ENCODE data around the gene ARCN1. TPM values are rescaled to one million over a fixed set of nuclear protein-coding genes. Genes with fewer than 3 reads are reported as not detected.
"Not testable (repeated sequence)": the region's sequence is repeated elsewhere in the genome, so short reads cannot be mapped to it uniquely, and the experiment has no call there.

Gene ARCN1
- total RNA-seq, 1 donor: 172 TPM

DNA sequence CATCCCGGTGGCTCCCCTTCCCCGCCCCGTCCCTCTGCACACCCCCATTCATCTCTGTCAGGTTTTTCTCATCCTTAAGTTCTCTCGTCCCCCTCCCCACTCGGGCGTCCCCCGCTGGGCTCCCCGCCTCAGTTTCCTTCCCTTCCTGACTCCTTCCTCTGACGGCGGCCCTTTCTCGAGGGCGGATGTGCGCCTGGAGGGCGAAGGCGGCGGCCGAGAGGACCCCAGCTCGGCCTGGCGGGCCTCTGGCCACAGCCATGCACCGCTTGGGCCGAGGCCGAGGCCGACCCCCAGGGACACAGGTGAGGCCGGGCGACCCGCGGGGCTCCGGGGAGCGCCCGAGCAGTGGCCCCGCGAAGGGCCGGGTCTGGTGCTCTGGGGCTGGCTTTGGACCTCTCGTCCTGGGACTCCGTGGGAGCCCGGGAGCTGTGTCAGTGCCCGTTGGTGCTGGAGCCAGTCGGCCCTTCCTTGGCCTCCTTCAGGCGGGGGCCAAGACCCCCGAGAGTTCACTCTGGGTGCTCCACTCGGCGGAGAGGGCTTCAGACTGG lies 38.1 kb downstream of the ARCN1 start:
- H3K4me2 ChIP-seq (ENCODE audit: insufficient read depth, low read length): peak overlapping the region; percentile 86
- no peak for DNase-seq (ENCODE audit: insufficient read length, low spot score, missing footprints)
- peaks cover 54% of the 10 kb centered on the region for H3K79me2 ChIP-seq (ENCODE audit: insufficient read depth, low read length)
- H4K20me1 ChIP-seq (ENCODE audit: insufficient read depth, low read length): no peaks in the 10 kb centered on the region
- H3K27me3 ChIP-seq (ENCODE audit: insufficient read depth, low read length): no peaks in the 10 kb centered on the region
- H3K27ac ChIP-seq (ENCODE audit: low read depth, low read length): peak overlapping the region; percentile 99
- H3K36me3 ChIP-seq (ENCODE audit: insufficient read depth, low read length): peaks cover 16% of the 10 kb centered on the region
- H3K4me1 ChIP-seq (ENCODE audit: insufficient read depth, low read length): peaks cover 52% of the 10 kb centered on the region
- H3K9me3 ChIP-seq (ENCODE audit: low read depth, low read length): no peaks in the 10 kb centered on the region
- TF ChIP-seq, protein P1, sequence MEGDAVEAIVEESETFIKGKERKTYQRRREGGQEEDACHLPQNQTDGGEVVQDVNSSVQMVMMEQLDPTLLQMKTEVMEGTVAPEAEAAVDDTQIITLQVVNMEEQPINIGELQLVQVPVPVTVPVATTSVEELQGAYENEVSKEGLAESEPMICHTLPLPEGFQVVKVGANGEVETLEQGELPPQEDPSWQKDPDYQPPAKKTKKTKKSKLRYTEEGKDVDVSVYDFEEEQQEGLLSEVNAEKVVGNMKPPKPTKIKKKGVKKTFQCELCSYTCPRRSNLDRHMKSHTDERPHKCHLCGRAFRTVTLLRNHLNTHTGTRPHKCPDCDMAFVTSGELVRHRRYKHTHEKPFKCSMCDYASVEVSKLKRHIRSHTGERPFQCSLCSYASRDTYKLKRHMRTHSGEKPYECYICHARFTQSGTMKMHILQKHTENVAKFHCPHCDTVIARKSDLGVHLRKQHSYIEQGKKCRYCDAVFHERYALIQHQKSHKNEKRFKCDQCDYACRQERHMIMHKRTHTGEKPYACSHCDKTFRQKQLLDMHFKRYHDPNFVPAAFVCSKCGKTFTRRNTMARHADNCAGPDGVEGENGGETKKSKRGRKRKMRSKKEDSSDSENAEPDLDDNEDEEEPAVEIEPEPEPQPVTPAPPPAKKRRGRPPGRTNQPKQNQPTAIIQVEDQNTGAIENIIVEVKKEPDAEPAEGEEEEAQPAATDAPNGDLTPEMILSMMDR (IDR thresholded peaks at IDR 0.05; ENCODE audit: extremely low read depth, low read depth, low read length): no peak
- peak overlapping the region; percentile 35 for H2AFZ ChIP-seq (ENCODE audit: low read length)
- H3K4me3 ChIP-seq (ENCODE audit: insufficient read depth, low read length): peak overlapping the region; percentile 88

- peaks cover 49% of the 10 kb centered on the region for H3K4me1 ChIP-seq (ENCODE audit: insufficient read depth, low read length)
- DNase-seq (ENCODE audit: insufficient read length, low spot score, missing footprints): peak; percentile 85
- H3K4me2 ChIP-seq (ENCODE audit: insufficient read depth, low read length): peak overlapping the region; percentile 86
- H2AFZ ChIP-seq (ENCODE audit: low read length): no peak overlapping the region
- TF ChIP-seq, protein P1 (IDR thresholded peaks at IDR 0.05; ENCODE audit: extremely low read depth, low read depth, low read length): peak; percentile 73
- H3K9me3 ChIP-seq (ENCODE audit: low read depth, low read length): no peaks in the 10 kb centered on the region
- H3K79me2 ChIP-seq (ENCODE audit: insufficient read depth, low read length): peaks cover 58% of the 10 kb centered on the region
- H3K4me3 ChIP-seq (ENCODE audit: insufficient read depth, low read length): peak overlapping the region; percentile 88
- H3K36me3 ChIP-seq (ENCODE audit: insufficient read depth, low read length): peaks cover 20% of the 10 kb centered on the region
- H3K27ac ChIP-seq (ENCODE audit: low read depth, low read length): peak overlapping the region; percentile 99
- H4K20me1 ChIP-seq (ENCODE audit: insufficient read depth, low read length): no peaks in the 10 kb centered on the region
- no peaks in the 10 kb centered on the region for H3K27me3 ChIP-seq (ENCODE audit: insufficient read depth, low read length)
Measured at GRCh38 chr11:118610773-118611432, 38.7 kb downstream of the ARCN1 start.

DNA sequence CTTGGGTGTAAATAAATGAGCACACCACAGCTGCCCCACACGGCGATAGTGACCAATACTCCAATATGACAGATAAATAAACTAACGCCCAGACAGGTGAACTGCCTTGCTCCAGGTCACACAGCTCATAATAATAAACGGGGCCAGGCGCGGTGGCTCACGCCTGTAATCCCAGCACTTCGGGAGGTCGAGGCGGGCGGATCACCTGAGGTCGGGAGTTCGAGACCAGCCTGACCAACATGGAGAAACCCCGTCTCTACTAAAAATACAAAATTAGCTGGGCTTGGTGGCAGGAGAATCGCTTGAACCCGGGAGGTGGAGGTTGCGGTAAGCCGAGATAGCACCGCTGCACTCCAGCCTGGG lies 39.2 kb downstream of the ARCN1 start:
- peak overlapping the region; percentile 88 for H3K4me3 ChIP-seq (ENCODE audit: insufficient read depth, low read length)
- H3K9me3 ChIP-seq (ENCODE audit: low read depth, low read length); H3K27me3 ChIP-seq (ENCODE audit: insufficient read depth, low read length); DNase-seq (ENCODE audit: insufficient read length, low spot score, missing footprints); H2AFZ ChIP-seq (ENCODE audit: low read length); H4K20me1 ChIP-seq (ENCODE audit: insufficient read depth, low read length): not testable (repeated sequence)
- H3K27ac ChIP-seq (ENCODE audit: low read depth, low read length): peak overlapping the region; percentile 99
- peaks cover 60% of the 10 kb centered on the region for H3K79me2 ChIP-seq (ENCODE audit: insufficient read depth, low read length)
- H3K36me3 ChIP-seq (ENCODE audit: insufficient read depth, low read length): peaks cover 25% of the 10 kb centered on the region
- peak overlapping the region; percentile 86 for H3K4me2 ChIP-seq (ENCODE audit: insufficient read depth, low read length)
- peaks cover 44% of the 10 kb centered on the region for H3K4me1 ChIP-seq (ENCODE audit: insufficient read depth, low read length)

GRCh38 chr11:118612378-118612777 lies 40.2 kb downstream of the ARCN1 start:
- Histone ChIP-seq H3K4me1 (ENCODE audit: insufficient read depth, low read length) (peaks cover 42% of the 10 kb centered on the region), H3K36me3 (ENCODE audit: insufficient read depth, low read length) (peaks cover 31% of the 10 kb centered on the region), H3K9me3 (ENCODE audit: low read depth, low read length) (no peaks in the 10 kb centered on the region), H3K4me2 (ENCODE audit: insufficient read depth, low read length) (peak overlapping the region; percentile 46), H3K27ac (ENCODE audit: low read depth, low read length) (peak overlapping the region; percentile 77), H2AFZ (ENCODE audit: low read length) (no peak overlapping the region), H3K79me2 (ENCODE audit: insufficient read depth, low read length) (peaks cover 60% of the 10 kb centered on the region), H3K4me3 (ENCODE audit: insufficient read depth, low read length) (peak overlapping the region; percentile 1), H4K20me1 (ENCODE audit: insufficient read depth, low read length) (no peaks in the 10 kb centered on the region), H3K27me3 (ENCODE audit: insufficient read depth, low read length) (no peaks in the 10 kb centered on the region)
- TF ChIP-seq, protein P1 (IDR thresholded peaks at IDR 0.05; ENCODE audit: extremely low read depth, low read depth, low read length): no peak
- DNase-seq (ENCODE audit: insufficient read length, low spot score, missing footprints): no peak
